ENCODE measurements around the gene SMURF1. TPM values are rescaled to one million over a fixed set of nuclear protein-coding genes. Genes with fewer than 3 reads are reported as not detected.

SMURF1 gene
- total RNA-seq, 2 donors from 2014 or later: 33.8 to 40.9 TPM

GRCh38 chr7:99083068-99083651 lies 60.7 kb downstream of the SMURF1 start:
- Histone ChIP-seq H3K27me3 (replicated peaks; ENCODE audit: insufficient read depth) (no peaks in the 10 kb centered on the region), H3K27ac (no peak overlapping the region), H3K4me3 (no peak overlapping the region), H3K4me1 (ENCODE audit: control insufficient read depth in 1 of 2, low read depth in 2 of 2) (peaks cover 18 to 39% of the 10 kb centered on the region in 2 donors), H3K36me3 (no peaks in the 10 kb centered on the region), H3K9me3 (no peaks in the 10 kb centered on the region)
- ATAC-seq (ENCODE audit: insufficient number of reproducible peaks, low FRiP score, low read depth) (no peak), DNase-seq (ENCODE audit: low spot score) (no peak)
- no peak for TF ChIP-seq CTCF (IDR thresholded peaks at IDR 0.05)

- Histone ChIP-seq H3K36me3 (no peaks in the 10 kb centered on the region), H3K9me3 (no peaks in the 10 kb centered on the region), H3K4me1 (ENCODE audit: control insufficient read depth in 1 of 2, low read depth in 2 of 2) (peaks cover 18 to 39% of the 10 kb centered on the region in 2 donors), H3K27ac (no peak overlapping the region), H3K4me3 (no peak overlapping the region), H3K27me3 (replicated peaks; ENCODE audit: insufficient read depth) (no peaks in the 10 kb centered on the region)
- ATAC-seq (ENCODE audit: insufficient number of reproducible peaks, low FRiP score, low read depth): no peak
- no peak for TF ChIP-seq CTCF (IDR thresholded peaks at IDR 0.05)
- no peak for DNase-seq (ENCODE audit: low spot score)
Measured at GRCh38 chr7:99080679-99081078, 63.2 kb downstream of the SMURF1 start.

GRCh38 chr7:99079104-99079503 lies 64.8 kb downstream of the SMURF1 start:
- Histone ChIP-seq H3K4me1 (ENCODE audit: control insufficient read depth in 1 of 2, low read depth in 2 of 2) (peaks cover 18 to 39% of the 10 kb centered on the region in 2 donors), H3K4me3 (no peak overlapping the region), H3K27ac (no peak overlapping the region), H3K36me3 (no peaks in the 10 kb centered on the region), H3K9me3 (no peaks in the 10 kb centered on the region), H3K27me3 (replicated peaks; ENCODE audit: insufficient read depth) (no peaks in the 10 kb centered on the region)
- ATAC-seq (ENCODE audit: insufficient number of reproducible peaks, low FRiP score, low read depth): no peak
- DNase-seq (ENCODE audit: low spot score): no peak
- TF ChIP-seq CTCF (IDR thresholded peaks at IDR 0.05): no peak

GRCh38 chr7:99078416-99078815 lies 65.5 kb downstream of the SMURF1 start:
- Histone ChIP-seq H3K27me3 (replicated peaks; ENCODE audit: insufficient read depth) (no peaks in the 10 kb centered on the region), H3K4me1 (ENCODE audit: control insufficient read depth in 1 of 2, low read depth in 2 of 2) (peaks cover 16 to 36% of the 10 kb centered on the region in 2 donors), H3K36me3 (no peaks in the 10 kb centered on the region), H3K9me3 (no peaks in the 10 kb centered on the region), H3K4me3 (no peak overlapping the region), H3K27ac (no peak overlapping the region)
- no peak for ATAC-seq (ENCODE audit: insufficient number of reproducible peaks, low FRiP score, low read depth)
- DNase-seq (ENCODE audit: low spot score): no peak
- TF ChIP-seq CTCF (IDR thresholded peaks at IDR 0.05): no peak

GRCh38 chr7:99076615-99077014 lies 67.3 kb downstream of the SMURF1 start:
- no peak for TF ChIP-seq CTCF (IDR thresholded peaks at IDR 0.05)
- no peak for ATAC-seq (ENCODE audit: insufficient number of reproducible peaks, low FRiP score, low read depth)
- Histone ChIP-seq H3K4me3 (no peak overlapping the region), H3K4me1 (ENCODE audit: control insufficient read depth in 1 of 2, low read depth in 2 of 2) (peaks cover 13 to 47% of the 10 kb centered on the region in 2 donors), H3K36me3 (no peaks in the 10 kb centered on the region), H3K9me3 (no peaks in the 10 kb centered on the region), H3K27ac (no peak overlapping the region), H3K27me3 (replicated peaks; ENCODE audit: insufficient read depth) (no peaks in the 10 kb centered on the region)
- no peak for DNase-seq (ENCODE audit: low spot score)
